ENCODE results near the gene SLC25A21.
"Not testable (repeated sequence)": the region's sequence is repeated elsewhere in the genome, so short reads cannot be mapped to it uniquely, and the experiment has no call there.

SLC25A21 gene

GRCh38 chr14:36747411-36748184 is 424.8 kb downstream of the SLC25A21 start:
- no peak for DNase-seq

GRCh38 chr14:36746872-36747271 is 425.5 kb downstream of the SLC25A21 start:
- no peak for DNase-seq

DNA sequence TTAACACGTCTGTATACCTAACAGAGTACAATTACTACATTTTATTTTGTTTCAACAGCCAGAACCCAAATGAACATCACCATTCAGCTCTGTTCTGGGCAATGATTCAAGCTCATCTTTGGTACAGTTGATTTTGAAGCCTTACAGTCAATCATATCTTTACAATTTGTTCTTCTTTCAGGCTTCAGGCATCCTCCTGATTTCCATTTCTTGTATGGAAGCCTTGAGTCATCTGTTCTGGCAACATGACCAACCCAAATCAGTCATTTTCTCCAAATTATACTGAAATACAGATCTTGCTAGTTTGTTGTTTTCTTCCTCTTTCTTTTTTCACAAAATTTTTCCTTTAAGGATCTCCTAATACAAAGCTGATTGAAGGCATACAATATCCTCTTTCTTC is 430.5 kb downstream of the SLC25A21 start:
- DNase-seq = no peak

- no peak for DNase-seq
Measured at GRCh38 chr14:36738269-36738668, 434.1 kb downstream of the SLC25A21 start.

GRCh38 chr14:36726128-36726527 is 446.3 kb downstream of the SLC25A21 start:
- no peak for DNase-seq

DNA sequence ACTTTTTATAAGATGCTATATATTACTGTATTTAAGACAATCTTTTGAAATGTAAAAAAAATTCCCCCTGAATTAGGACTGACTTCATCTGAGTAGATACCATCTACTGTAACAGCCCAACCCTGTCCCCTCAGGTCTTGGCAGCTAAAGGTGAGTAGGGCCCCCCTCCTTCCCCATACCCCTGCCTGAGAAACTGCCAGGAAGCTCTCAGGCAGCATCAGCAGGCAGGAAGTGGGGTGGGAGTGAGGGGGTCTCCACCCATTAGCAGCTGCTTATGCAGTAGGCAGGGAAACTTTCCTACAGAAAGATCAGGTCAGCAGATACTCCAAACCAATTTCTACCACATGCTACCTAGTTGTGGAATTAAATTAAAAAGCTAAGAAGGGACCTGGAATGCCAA is 448.2 kb downstream of the SLC25A21 start:
- DNase-seq = no peak

DNA sequence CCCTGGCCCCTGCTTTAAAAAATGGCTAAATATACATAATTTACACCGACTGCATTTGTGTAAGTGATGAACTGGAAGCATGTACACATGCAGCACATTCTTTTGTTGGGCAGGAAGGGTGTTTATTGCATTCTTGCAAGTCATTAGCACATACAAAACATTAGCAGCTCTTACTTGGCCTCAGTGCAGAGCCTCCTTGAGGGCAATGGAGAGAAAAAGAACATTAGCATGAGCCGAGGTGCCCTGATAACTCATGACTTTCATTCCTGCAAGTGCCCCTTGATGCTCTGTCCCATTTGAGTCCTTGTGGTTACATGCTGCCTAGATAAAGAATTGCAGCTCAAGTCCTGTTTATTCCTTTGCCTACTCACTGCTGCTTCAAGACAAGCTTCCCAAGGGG is 448.9 kb downstream of the SLC25A21 start:
- no peak for DNase-seq

DNA sequence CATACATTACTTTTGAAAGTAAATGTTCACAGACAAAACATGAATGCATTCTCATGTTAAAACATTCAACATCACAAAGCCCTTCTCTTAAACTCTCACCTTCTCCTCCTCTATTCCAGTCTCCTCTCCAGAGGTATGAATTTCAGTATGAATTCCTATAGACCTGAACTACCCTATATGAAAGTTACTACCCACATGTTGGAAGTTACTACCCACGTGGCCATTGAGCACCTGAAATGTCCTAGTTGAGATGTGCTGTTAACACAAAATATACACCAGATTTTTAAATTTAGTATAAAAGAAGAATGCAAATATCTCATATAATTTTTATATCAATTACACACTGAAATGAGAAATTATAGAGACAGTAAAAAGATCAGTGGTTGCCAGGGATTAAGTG is 450.5 kb downstream of the SLC25A21 start:
- no peak for DNase-seq

- no peak for DNase-seq
Measured at GRCh38 chr14:36720657-36721056, 451.7 kb downstream of the SLC25A21 start.

- no peak for DNase-seq
Measured at GRCh38 chr14:36719823-36720222, 452.6 kb downstream of the SLC25A21 start.

DNA sequence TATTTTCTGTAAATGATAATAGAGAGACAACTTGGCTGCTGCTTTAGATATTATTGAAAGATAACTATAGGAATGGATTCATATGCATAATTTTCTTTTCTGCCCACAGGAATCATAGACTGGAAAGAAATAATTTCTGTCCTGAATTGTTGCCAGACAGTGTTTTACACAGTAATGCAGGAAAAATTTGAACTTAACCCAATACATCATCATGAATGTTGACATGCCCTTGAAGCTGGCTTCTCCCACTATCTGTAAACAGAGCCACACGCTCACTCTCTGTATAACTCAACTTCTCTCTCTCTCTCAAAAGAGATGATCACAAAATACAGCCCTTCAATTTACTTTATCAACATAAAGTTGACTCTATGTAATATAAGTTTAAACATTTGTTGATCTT is 454.2 kb downstream of the SLC25A21 start:
- no peak for DNase-seq

DNA sequence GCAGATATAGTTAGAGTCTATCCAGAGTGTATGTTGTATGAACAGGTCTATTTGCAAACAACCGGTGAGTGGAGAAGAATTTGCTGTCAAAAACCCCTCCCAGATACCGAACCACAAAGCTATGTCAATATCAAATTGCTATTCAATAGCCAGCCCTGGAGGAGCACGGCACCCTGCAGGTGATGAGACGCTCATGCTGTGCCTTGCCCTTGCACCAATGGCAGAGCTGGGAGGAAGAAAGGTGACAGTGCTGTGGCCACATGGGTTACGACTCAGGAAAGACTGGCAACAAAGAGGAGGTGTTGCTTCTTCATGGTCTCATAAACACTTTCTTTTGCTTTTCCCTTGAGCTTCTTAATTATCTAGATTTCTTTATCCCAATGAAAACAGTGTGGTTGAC is 455.0 kb downstream of the SLC25A21 start:
- no peak for DNase-seq

GRCh38 chr14:36716614-36717184 is 455.7 kb downstream of the SLC25A21 start:
- DNase-seq = no peak

DNA sequence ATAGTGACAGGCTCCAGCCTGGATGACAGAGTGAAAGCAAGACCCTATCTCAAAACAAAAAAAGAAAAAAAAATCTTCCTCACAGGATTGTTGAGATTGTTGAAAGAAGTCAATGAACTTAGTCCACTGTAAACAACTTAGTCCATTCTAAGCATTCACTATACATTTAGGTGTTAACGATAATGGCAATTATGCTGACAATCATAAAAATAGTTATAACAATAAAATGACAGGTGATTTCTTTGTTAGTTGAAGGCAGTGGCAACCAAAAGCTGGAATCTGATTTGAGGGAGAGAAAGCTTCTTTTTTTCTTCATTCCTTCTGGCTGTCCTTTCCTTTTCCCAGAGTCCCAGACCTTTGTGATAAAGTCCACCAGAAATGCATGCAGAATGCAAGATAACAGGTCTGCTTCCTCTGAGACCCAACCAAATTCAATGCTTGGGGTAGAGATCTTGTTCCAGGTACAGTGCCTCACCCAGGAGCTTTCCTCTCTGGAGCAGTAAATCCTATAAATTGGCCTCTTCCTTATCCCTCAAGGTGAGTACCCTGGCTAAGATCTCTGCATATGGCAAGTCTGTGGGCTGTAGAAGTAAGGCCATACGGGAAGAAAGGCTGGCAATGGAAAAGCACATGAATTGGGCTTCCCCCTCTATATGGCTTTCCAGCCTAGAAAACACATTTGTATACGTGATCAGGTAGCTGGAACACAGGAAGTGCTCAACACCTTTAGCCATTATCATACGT is 458.3 kb downstream of the SLC25A21 start:
- DNase-seq = no peak

GRCh38 chr14:36707570-36707969 is 464.8 kb downstream of the SLC25A21 start:
- no peak for DNase-seq

DNA sequence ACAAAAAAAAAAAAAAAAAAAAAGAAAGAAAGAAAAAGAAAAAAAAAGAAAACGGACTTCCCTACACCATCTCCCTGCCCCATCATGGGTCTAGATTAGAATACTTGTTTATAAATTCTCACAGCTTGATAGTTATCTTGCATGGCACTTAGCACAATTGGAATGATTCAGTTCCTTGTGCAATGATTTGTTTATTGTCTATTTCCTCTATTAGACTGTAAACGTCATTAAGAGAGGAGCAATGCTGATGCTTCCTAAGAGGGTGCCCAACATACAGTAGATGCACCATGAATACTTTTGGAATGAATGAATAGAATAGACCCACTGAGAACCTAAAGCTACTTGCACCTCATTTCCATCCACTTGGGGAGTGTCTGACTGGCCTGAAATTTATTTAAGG is 469.9 kb downstream of the SLC25A21 start:
- DNase-seq = no peak

DNA sequence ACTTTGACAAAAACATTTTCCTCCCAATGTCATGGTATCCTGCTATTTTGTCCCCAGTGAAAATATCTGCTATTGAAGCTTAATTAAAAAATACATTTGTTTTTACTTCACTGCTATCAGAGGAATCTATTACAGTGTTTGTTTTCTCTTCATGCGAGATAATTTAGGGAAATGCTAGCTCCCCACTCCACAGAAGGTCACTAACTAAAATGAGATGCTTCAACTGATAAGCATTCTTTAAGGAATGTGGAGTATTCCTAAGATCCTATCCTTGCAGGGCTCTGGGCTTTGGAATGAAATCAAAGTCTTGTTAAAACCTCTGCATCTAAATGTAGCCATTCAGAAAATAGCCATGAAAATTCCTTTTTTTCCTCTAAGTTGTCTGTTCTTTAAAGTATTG is 471.3 kb downstream of the SLC25A21 start:
- DNase-seq = no peak

DNA sequence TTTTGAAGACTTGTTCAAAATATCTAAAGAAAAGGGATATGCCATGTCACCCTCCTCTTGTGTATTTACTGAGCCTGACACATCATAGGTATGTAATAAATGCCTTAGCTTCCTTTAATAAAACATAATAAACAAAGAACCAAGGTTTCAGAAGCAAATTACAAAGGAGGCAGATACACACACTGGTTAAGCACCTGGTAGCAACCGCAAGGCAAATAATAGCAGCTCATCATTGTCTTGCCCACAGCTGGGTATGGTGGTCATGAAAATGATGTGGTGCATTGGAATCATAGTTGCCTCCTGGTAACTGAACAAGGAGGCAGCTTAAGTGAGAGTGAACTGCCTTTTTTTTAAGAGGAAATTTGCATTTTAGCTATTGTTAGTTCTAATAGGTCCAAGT is 471.8 kb downstream of the SLC25A21 start:
- DNase-seq = no peak

GRCh38 chr14:36699420-36699819 is 473.0 kb downstream of the SLC25A21 start:
- not testable (repeated sequence) for DNase-seq

DNA sequence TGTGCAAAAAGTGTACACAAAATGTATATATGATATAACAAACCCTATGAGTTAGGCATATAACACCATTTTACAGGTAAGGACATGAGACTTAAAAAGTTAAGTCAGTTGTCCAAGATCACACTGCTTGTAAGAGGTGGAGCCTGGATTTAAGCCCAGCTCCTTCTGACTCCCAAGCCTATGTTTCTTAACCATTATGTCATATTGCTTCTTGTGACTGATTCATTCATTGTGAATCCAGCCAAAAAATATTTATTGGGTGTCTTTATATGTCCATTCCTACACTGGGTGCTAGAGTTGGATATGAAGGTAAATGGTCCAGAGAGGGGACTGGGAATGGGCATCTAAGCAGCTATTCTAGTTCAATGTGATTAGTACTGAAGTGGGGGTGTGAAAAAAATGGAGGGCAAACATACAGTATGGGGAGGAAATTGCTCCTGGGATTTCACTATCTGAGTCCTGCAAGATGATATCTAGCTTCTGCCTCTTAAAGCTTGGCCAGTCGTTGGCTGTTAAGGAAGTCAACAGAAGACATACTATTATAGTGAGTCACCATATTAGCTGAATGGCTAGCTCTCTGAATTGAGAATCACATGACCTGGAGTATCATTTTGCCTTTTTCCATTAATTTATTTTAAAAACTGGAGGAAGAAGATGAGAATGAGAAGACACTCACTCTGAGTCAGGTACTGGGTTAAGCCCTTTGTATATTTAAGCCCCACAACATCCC is 481.9 kb downstream of the SLC25A21 start:
- DNase-seq = no peak

GRCh38 chr14:36684946-36685345 is 487.5 kb downstream of the SLC25A21 start:
- no peak for DNase-seq

DNA sequence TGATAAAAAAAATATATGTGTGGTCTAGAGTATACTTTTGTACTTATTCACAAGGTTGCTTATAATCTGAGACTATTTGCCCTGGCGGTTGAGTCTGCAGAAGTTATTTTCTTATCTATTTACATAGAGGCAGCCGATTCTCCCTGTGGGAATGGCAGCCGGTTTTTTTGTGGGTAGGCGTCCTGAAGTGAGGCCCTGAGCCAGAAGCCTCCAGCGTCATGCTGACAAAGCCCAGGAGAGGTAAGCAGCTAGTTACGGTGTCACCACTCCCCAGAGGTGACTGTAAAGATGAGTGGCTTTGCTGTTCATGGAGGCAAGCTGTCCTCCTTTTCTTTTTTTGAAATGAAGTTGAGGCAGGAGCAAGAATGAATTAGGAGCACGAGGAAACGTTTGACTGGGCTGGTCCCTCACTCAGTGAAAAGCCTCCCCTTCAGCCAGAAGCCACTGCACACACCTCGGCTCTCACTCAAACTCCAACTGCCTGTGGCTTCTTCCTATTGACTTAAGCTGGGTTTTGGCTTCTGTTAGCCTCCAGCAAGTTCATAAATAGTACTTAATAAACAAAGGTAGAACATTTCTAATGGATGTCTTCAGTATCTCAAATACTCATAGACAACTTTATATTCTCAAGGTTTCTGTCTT is 489.2 kb downstream of the SLC25A21 start:
- DNase-seq = no peak

DNA sequence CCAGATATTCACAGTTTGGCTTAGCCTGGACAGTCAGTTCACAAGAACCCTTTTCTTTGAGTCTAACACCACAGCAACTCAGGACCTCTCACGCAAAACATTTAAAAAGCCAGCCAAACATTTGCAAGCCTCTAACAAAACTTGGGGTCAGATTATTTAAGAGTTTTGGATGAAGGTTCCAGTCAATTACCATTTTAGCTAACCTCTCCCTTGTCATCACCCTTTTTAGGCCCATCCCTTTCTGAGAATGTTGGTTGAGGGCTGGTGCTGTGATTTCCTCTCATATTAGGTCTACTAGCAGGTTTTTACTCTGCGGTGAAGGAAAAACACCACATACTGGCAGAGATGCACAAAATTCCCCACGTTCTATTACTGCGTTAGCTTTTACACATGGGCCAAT is 490.1 kb downstream of the SLC25A21 start:
- no peak for DNase-seq
